COLO829 (cell line): Measurements from ENCODE around the gene EML6.

Experiments used
- DNase-seq: peaks from one replicate; pipeline ENCODE4 v3.0.0; 2012; ENCODE audit warnings: low spot score

EML6 gene

DNA sequence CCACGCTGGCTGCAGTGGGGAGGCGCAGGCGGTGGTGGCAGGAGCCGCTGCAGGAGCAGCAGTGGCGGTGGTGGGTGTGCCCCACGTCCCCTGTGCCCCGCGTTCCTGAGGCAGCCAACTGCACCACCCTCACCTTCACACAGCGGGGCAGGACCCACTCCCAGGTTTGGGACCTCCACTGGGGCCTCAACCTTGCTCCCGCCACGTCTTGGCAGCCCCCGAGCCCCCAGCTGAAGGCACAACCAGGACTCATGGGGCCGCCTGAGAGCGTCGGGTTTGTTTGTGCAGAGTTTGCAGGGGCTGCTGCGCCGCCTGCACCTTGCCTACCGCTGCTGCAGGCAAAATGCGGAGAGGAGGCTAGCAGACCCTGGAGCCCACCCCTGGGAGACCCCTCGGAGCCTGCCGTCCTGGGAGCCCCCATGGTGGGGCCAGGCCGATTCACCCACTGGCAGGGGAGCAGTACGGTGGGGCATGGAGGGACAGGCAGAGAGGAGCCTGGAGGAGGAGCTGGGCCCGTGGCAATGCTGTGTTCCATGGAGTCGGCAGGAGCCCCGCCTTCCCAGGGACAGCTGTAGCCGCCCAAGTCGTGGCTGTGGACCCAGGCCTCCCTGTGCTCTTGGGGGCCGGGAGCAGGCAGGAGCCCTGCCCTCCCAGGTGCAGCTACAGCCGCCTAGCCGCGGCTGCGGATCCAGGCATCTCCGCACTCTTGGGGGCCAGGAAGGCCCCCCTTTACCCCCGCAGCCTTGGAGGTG, 14.7 kb upstream of the EML6 start:
- DNase-seq: no peak

DNA sequence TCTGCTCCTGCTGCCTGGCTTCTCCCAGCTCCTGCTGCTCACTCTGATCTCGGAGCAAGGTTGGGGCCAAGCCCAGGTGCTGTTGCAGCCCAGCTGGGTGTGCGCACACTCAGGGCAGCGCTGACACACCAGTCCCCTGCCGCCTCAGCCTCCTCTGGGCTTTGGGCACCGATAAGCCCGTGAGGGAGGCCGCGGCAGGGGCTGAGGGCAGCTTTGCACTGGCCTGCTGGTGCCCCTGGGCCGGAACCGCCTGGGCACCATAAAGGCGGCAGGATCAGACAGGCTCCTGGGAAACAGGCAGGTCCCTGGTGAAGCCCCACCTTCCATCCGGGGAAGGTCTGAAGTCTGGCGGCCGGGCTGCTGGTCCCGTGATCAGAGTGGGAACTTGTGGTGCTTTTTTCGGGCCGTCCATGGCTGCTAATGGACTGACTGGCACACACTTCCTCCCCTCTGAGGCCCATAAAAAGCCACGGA, 14.1 kb upstream of the EML6 start:
- DNase-seq: no peak

DNA sequence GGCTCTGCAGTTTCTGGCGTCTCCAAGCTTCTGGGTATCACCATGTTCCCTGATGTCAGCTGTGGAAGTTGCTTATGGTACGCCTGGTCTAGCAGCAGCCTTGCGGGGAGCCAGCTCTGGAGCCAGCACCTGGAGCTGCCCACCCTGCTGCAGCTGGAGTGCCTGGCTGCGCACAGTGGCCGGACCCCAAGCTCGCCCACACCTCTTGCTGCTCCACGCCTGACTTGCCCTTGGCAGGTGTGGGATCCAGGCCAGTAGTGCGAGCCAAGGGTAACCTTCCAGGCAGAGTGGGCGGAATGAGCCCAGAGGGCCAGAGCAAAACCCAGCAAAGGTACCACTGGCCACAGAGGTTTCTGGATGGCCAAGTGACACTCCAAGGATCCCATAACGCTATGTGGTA, 13.2 kb upstream of the EML6 start:
- no peak for DNase-seq

DNA sequence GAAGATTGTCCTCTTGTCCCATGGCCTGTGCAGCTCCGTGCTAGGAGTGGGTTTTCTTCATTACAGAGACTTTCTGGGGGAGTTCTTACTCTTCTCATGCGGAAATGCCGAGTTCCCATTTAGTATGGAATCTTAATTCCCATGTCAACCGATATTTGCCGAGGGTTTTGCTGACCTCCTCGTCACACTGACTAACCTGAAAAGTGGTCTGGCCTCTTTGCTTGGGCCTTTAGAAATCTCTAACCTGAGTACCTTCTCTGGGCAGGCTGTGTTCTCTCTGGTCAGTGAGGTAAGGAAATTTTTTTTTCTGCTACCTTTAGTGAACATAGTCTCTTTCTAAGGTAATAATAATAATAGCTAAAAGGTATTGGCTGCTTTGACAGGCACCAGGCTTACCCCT, 10.9 kb upstream of the EML6 start:
- no peak for DNase-seq

DNA sequence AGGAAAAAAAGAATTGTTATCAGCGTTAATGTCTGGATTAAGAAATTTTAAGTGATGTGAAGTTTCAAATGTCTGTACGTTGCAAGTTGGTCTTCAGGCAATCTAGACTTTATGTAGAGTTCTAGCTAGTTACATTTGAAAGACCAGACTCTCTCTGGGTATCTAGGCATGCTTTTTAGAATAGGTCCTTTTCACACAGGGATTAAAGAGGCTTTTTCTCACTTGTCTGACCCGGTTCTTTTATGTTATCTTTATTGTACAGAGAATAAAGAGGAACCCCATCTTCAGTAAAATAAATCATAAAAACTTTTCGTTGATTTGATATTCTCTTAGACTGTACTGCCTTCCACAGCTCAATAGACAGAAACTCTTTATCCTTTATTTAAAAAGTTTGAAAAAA, 8.5 kb upstream of the EML6 start:
- DNase-seq: no peak

DNA sequence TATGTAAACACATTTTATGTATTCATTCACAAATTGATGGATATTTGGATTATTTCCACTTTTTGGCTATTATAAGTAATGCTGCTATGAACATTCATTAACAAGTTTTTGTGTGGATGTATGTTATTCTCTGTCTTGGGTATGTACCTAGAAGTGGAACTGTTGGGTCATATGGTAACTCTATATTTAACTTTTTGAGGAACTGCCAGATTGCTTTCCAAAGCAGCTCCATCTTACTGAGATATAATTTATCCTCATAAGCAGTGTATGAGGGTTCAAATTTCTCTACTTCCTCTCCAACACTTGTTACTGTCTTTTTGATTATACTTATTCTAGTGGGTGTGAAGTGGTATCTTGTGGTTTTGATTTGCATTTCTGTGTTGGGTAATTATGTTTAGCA, 7.1 kb upstream of the EML6 start:
- no peak for DNase-seq

DNA sequence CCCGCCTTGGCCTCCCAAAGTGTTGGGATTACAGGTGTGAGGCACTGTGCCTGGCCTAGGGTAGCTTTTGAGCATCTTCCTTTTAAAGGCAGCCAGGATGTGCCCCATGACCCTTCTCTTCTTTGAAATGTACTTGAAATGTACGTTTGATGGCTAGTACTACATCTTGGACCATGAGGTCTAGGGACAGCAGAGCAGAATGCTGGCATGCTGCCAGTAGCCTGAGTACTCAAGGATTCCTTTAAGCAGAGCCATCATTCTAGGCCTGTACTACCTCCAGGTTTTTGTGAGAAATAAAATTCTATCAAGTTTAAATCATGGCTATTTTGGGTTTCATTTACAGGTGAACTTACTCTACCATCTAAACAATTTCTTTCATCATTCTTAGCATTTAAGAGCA, 2.9 kb upstream of the EML6 start:
- no peak for DNase-seq

DNA sequence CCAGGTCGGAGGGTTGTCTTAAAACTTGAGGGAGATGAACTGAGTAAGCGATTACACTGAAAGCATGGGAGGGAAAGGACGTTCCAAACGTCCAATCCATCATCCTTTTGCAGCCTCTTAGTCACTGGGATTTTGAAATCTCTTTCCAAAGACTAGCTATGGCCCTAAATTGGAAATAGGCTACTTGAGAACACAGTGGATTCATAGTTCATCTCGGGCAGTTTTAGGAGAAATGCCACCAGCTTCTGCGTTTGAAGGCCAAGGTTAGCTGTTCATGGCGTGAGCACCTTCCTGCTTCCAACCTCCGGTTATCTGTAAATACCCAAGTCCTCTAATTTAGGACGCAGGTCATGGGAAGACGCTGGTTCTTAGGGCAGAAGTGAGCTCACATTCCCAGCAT, 821 bp upstream of the EML6 start:
- DNase-seq: no peak

DNA sequence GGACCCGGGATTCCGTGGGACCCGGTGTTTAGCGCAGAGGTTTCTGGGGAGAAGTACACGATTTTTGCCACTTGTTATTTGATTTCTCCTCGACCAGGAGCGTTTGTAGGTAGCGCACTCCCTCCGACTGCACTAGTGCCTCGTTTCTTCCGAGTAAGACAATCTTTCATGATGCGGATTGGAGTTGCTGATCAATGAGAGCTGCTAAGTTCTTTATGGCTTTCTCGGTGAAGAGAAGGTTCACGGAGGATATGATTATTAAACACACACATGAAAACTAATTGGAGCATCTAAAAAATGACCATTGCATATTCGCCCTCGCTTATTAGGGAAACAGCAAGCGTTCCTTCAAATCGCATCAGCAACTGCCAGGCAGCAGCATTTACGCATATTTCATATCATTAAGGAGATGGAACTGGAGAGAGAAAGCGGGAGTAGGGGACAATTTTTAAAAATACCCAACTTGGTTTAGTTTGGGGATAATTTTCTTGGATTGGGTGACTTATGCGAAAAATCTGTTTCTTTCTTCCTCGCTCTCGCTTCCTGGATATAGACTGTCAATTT, 616 bp downstream of the EML6 start:
- no peak for DNase-seq

DNA sequence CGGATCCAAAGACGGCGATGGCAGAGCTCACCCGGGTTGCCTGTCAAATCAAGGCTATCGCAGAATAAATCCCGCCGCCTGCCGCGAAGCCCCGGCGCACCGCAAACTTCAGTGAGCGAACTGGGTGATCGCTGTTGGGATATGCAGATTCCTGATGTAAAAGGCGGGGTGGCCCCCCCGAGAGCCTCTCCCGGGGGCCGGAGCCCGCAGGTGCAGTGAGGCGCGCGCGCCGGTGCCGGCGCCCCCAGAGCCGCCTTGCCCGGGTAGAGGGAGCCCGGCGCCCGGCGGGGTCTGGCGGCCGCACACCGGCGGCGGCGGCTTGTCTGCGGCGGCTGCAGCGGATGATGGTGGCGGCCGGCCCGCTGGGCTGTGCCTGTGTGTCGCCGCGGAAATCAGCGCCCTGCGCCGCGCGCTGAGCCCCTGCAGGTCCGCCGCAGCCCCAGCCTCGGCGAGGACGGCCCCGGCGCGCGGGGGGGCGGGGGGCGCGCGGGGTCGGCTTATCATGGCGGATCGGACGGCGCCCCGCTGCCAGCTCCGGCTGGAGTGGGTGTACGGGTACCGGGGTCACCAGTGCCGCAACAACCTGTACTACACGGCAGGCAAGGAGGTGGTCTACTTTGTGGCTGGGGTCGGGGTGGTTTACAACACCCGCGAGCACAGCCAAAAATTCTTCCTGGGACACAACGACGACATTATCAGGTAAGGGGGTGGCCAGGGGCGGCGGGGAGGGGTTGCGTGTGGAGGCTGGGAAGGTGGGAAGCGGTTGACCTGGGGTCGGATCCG, 1.3 kb downstream of the EML6 start:
- no peak for DNase-seq

DNA sequence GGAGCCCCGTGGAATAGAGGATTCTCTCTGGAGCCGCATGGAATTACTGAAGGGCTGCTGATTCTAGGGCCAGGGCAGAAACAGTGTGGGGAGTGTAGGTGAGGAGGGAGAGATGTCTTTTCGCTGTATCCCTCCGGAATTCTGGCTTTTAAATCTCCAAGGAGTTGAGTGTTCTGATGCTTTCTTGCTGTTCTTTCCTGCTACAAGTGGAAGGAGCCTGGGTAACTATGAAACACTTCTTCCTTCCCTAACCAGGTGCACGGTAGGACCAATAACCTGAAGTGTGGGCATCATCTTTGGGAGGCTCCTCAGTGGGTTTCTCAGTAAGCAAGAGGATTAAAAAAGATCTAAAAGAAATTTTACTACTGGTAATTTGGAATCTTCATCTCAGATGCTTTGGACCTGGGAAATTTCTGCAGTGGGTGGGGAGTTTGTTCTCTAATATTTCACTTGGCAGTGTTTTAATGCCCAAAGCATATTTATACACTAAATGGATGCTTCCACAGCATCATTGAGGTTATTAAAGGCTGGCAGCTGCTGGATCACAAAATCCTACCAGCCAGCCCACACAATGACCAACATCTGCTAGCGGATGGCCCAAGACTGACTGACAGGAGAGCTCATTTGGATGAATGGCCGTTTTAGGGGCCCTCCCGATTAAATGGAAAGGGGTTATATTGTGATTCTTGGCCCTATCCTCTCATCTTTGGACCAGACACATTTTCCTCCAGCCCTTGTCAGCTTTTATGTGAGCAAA, 2.1 kb downstream of the EML6 start:
- no peak for DNase-seq

DNA sequence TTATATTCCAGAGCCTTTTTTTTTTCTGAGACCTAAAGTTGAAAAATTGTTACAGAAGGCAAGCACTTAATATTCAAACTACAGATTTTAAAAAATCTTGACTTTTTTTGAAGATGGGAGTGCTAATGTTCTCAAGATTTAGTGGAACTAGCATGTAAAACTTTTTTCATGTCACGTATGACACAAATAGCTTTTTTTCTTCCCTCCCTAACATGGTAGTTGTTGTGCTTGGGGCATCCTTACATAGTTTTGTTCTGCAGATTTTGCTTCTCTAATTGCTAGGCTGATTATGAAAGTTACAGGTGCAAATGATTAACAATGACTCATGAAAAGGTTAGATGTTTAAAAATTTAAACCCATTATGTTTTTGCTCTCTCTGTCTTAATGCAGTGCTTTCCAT, 3.0 kb downstream of the EML6 start:
- no peak for DNase-seq

DNA sequence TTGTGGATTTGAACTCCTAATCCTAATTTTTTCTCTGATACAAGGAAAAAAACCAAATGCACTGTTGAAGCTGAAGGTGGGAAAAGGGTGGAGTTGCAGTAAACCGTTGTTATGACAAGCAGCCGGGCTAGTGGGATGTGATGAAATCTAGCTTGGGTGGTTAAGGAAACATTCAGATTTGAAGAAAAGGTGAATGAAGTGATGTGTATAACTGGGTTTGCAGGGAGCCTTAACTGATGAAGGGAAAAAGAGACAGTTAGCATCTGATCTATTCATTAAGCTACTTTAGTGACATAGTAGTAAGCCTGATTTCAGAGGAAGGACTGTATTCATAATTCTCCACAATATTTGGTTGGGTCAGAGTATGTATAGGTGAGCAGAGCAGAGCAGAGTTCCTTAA, 3.5 kb downstream of the EML6 start:
- no peak for DNase-seq

DNA sequence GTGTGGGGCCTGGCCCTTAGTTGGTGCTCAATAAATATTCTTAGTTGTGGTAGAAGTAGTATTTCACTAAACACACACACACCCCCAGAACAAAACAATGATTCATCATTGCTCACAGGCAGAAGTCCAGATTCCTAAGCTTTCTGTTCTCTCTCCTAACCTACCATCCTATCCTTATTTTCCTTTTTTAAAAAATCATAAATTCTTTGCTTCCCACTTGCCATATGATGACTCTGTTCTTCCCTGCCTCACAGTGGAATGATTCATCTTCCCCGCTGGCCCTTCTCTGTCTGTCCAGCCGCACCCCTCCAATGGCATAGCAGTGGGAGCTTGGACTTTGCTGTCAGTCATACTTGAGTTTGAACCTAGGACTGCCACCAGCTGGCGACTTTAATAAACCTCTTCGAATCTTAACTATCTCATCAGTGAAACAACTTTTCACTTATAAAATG, 5.2 kb downstream of the EML6 start:
- DNase-seq: no peak

DNA sequence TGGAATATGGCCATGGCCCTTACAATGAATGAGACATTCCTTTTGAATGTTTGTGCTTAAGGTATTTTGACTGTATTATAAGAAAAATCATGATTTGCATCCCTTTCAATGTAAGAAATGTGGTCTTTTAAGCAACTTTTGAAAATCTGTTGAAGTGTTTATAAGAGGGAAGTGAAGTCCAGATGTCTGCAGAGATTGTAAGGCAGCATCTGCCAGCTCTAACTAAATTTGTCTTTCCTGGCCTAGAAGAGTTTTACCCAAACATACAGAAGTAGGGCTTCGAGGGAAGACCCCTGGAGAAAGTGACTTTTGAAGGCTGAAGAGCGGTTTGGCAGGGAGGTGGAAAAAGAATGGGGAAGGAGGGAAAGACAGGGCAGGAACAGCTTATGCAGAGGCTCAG, 12.2 kb downstream of the EML6 start:
- DNase-seq: no peak

DNA sequence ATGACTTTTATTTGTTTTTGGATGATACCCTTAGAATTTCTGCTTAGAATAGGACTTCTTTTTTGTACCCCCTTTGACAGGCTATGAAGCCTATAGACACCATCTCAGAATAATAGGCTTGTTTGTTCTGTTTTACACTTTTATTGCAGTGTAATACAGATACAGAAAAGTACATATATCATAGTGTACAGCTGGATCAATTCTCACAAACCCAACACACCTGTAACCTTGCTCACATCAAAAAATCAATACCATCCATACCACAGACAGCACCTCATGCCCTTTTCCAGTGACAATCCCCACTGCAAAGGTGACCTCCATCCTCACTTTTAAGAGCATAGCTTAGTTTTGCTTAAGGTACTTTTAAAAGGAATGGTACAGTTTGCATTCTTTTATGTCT, 14.8 kb downstream of the EML6 start:
- DNase-seq: no peak

DNA sequence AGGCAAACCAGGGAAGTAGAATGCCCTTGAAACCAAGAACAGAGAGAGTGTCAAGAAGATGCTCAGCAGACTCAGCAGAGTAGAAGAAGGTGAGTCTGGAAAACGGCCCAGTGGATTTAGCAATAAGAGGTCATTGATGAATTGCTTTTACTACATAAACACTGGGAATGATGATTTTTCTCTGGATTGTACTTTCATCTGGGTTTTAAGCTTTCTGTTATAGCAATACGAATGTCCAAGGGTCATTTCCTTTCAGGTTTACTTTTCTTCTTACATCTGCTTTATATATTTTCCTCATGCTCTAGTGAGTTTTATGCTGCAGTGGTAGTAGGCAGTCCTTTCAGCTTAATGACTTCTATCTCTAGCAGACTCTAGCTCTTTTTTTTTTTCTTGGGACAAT, 16.9 kb downstream of the EML6 start:
- no peak for DNase-seq

DNA sequence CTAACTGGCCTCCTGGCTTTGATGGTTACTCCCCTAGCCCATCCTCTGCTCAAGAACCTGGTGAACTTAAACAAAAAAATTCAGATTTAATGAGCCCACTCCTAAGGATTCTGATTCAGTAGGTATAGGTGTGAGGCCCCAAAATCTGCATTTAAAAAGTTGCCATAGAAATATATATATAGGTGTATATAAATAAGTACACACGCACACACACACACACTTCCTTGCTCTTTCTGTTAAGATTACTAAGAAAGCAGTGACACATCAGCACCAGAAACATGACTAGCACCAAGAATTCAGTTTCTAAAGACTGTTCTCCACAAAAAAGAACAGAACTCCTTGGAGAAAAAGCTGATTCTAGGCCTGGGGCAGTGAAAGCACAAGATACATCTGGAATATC, 17.8 kb downstream of the EML6 start:
- DNase-seq: no peak

DNA sequence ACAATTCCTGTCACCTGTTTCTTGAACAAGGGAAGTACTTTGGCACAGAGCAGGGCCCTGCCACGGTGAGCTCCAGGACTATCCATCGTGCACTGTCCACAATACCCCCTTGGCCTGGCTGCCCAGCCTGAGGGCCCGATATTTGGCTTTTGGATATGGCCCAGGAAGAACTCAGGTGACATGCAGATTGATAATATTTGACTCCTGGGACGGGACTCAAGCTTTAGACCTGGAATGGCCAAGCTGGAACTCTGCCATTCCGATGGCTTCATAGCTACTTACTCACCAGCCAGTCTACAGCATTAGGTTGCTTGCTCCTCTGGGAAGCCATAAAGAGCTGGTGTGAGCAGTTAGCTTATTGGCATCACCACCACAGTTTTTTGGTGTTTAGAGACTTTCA, 26.6 kb downstream of the EML6 start:
- DNase-seq: no peak

DNA sequence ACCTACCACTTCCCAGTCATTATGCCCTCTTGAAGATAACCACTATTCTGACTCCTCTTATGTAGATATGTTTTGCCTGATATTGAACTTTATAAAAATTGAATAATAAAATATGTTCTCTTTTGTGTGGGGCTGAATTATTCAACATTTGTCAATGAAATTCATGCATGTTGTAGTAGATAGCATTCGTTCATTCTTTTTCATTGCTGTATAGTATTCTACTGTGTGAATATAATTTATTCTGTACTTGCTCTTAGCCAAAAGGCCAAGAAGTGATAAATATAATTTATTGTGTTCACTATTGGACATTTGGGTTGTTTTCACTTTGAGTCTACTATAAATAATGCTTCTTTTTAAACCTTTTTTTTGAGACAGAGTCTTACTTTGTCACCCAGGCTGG, 29.0 kb downstream of the EML6 start:
- no peak for DNase-seq

DNA sequence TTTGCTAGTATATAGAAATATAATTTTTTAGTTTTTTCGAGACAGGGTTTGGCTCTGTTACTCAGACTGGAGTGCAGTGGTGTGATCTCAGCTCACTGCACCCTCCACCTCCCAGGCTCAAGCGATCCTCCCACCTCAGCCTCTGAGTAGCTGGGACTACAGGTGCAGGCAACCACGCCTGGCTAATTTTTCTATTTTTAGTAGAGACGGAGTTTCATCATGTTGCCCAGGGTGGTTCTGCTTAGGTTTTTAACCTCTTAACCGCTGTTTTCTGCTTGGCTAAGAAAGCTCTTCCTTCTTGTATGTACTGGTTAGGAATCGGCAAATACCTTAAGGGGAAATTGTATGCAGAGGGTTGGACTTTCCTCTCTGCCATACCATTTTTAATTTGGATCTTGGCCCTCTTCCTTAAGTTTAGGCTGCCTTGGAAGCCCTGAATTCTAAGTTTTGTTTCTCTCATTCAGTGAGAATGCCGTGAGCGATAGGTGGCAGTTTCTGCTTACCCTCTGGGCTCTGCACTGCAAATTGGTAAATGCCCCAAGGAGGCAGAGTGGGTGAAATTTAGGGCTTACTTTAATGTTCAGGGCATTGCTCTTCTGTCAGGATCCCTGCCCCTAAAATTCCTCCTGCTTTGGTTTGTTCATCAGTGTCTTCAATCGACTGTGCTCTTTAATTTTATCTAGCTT, 32.3 kb downstream of the EML6 start:
- DNase-seq: no peak

DNA sequence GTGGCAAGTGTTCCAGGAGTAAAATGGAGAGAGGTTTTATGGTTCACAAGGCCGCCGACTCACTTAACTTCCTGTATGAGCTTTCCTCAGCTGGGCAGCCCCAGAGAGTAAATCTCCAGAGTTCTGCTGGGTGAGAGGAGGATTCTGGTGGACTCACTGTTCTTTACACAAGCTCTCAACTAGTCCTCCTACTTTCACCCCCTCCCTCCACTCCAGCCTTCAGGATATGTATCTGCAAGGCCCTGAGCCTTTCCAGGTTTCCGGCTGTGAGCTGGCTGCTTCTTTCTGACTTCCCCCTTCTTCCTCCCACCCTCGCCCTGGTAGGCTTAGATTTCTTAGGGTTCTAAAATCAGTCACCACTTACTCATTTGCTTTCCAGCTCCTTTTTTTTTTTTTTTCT, 34.0 kb downstream of the EML6 start:
- no peak for DNase-seq
